SK-N-SH treated with all-trans-retinoic acid at 6 μM for 48 hours (cell line): ENCODE results near the gene NKX2-4.

Experiments used
- ATAC-seq: fragments of 200-7000 bp; cut with Tn5 transposase; 3 replicates; pipeline ENCODE4 v1.9.1; 2020; ENCODE audit warnings: mild to moderate bottlenecking, moderate library complexity
- ARNTL ChIP-seq: fragments of 450-650 bp; formaldehyde crosslinking; IDR thresholded peaks from 2 replicates; pipeline ENCODE4 v1.5.0; 2020; ENCODE audit warnings: low read depth, mild to moderate bottlenecking, moderate library complexity, borderline replicate concordance
- BACH2 ChIP-seq: fragments of 250-450 bp; sonication (Bioruptor Pico); IDR thresholded peaks from 2 replicates; pipeline ENCODE4 v1.9.0; 2021; ENCODE audit warnings: mild to moderate bottlenecking, borderline replicate concordance
- CREB5 ChIP-seq: fragments of 250-450 bp; sonication (Bioruptor Pico); IDR thresholded peaks from 2 replicates; pipeline ENCODE4 v1.5.1; 2020; ENCODE audit warnings: low read depth, mild to moderate bottlenecking, moderate library complexity
- CSDC2 ChIP-seq: fragments of 250-450 bp; sonication (Bioruptor Pico); IDR thresholded peaks from 2 replicates; pipeline ENCODE4 v1.5.0; 2020; ENCODE audit warnings: mild to moderate bottlenecking, moderate library complexity
- ESRRG ChIP-seq: fragments of 250-450 bp; sonication (Bioruptor Pico); IDR thresholded peaks from 2 replicates; pipeline ENCODE4 v1.6.1; 2021; ENCODE audit warnings: mild to moderate bottlenecking
- GLIS3 ChIP-seq: fragments of 250-450 bp; sonication (Bioruptor Pico); IDR thresholded peaks from 2 replicates; pipeline ENCODE4 v1.5.0; 2020; ENCODE audit warnings: mild to moderate bottlenecking, moderate library complexity
- ISL1 ChIP-seq: fragments of 250-450 bp; sonication (Bioruptor Pico); IDR thresholded peaks from 2 replicates; pipeline ENCODE4 v2.1.2; 2022; ENCODE audit warnings: mild to moderate bottlenecking, moderate library complexity
- OSR1 ChIP-seq: fragments of 250-450 bp; sonication (Bioruptor Pico); IDR thresholded peaks from 2 replicates; pipeline ENCODE4 v1.8.0; 2022; ENCODE audit warnings: moderate library complexity, mild to moderate bottlenecking, inconsistent platforms
- PATZ1 ChIP-seq: fragments of 250-450 bp; sonication (Bioruptor Pico); IDR thresholded peaks from 2 replicates; pipeline ENCODE4 v1.8.0; 2020; ENCODE audit warnings: mild to moderate bottlenecking, moderate library complexity, borderline replicate concordance
- POU6F1 ChIP-seq: fragments of 250-450 bp; sonication (Bioruptor Pico); IDR thresholded peaks from 2 replicates; pipeline ENCODE4 v1.8.0; 2021; ENCODE audit warnings: low read depth, mild to moderate bottlenecking, moderate library complexity, borderline replicate concordance
- PPARA ChIP-seq: fragments of 250-450 bp; sonication (Bioruptor Pico); IDR thresholded peaks from 2 replicates; pipeline ENCODE4 v1.5.0; 2020; ENCODE audit warnings: mild to moderate bottlenecking, borderline replicate concordance
- SNAI2 ChIP-seq: fragments of 250-450 bp; sonication (Bioruptor Pico); IDR thresholded peaks from 2 replicates; pipeline ENCODE4 v1.5.0; 2020; ENCODE audit warnings: mild to moderate bottlenecking, moderate library complexity
- TCF4 ChIP-seq: fragments of 250-450 bp; sonication (Bioruptor Pico); IDR thresholded peaks from 2 replicates; pipeline ENCODE4 v1.8.0; 2021; ENCODE audit warnings: mild to moderate bottlenecking, moderate library complexity, borderline replicate concordance
- TOX ChIP-seq: fragments of 250-450 bp; sonication (Bioruptor Pico); IDR thresholded peaks from 2 replicates; pipeline ENCODE4 v1.8.0; 2021; ENCODE audit warnings: mild to moderate bottlenecking, moderate library complexity, borderline replicate concordance
- ZFP3 ChIP-seq: fragments of 250-450 bp; sonication (Bioruptor Pico); IDR thresholded peaks from 2 replicates; pipeline ENCODE4 v1.5.0; 2020; ENCODE audit warnings: mild to moderate bottlenecking, moderate library complexity
- ZFP30 ChIP-seq: fragments of 450-650 bp; formaldehyde crosslinking; IDR thresholded peaks from 2 replicates; pipeline ENCODE4 v1.5.0; 2022; ENCODE audit warnings: mild to moderate bottlenecking, moderate library complexity
- ZNF565 ChIP-seq: fragments of 450-650 bp; formaldehyde crosslinking; conservative IDR thresholded peaks from 2 replicates; pipeline ENCODE4 v1.5.0; 2020; ENCODE audit warnings: low read depth, mild to moderate bottlenecking, moderate library complexity
- ZNF8 ChIP-seq: fragments of 450-650 bp; formaldehyde crosslinking; IDR thresholded peaks from 2 replicates; pipeline ENCODE4 v1.5.0; 2020; ENCODE audit warnings: mild to moderate bottlenecking, moderate library complexity
- TF ChIP-seq, protein P1 (sequence below): fragments of 250-450 bp; sonication (Bioruptor Pico); IDR thresholded peaks from 2 replicates; pipeline ENCODE4 v1.5.0; 2020; ENCODE audit warnings: mild to moderate bottlenecking, moderate library complexity
- TF ChIP-seq, protein P2 (sequence below): fragments of 250-450 bp; sonication (Bioruptor Pico); IDR thresholded peaks from 2 replicates; pipeline ENCODE4 v1.5.1; 2021; ENCODE audit warnings: mild to moderate bottlenecking, moderate library complexity

NKX2-4 gene

GRCh38 chr20:21356386-21356785 lies 40.9 kb downstream of the NKX2-4 start:
- no peak for ATAC-seq

DNA sequence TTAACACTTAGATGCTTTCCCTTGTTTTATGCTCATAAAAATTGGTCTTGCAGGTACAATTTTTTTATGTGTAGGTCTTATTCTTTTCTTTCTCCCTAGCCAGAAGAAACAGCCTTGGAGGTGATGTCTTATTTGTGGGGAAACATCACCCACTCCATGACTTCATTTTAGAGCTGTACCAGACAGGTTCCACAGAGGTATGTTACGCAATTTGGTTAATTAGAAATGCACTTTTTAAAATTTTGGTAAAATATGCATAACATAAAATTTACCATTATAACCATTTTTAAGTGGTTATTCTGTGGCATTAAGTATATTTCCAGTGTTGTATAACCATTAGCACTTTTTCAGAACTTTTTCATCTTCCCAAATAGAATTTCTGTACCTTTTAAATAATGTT lies 41.3 kb downstream of the NKX2-4 start:
- no peak for TF ChIP-seq ZFP30 (CRISPR knock-in tag)
- TF ChIP-seq TCF4 (CRISPR knock-in tag): no peak
- no peak for TF ChIP-seq BACH2 (CRISPR knock-in tag)
- TF ChIP-seq, protein P1, sequence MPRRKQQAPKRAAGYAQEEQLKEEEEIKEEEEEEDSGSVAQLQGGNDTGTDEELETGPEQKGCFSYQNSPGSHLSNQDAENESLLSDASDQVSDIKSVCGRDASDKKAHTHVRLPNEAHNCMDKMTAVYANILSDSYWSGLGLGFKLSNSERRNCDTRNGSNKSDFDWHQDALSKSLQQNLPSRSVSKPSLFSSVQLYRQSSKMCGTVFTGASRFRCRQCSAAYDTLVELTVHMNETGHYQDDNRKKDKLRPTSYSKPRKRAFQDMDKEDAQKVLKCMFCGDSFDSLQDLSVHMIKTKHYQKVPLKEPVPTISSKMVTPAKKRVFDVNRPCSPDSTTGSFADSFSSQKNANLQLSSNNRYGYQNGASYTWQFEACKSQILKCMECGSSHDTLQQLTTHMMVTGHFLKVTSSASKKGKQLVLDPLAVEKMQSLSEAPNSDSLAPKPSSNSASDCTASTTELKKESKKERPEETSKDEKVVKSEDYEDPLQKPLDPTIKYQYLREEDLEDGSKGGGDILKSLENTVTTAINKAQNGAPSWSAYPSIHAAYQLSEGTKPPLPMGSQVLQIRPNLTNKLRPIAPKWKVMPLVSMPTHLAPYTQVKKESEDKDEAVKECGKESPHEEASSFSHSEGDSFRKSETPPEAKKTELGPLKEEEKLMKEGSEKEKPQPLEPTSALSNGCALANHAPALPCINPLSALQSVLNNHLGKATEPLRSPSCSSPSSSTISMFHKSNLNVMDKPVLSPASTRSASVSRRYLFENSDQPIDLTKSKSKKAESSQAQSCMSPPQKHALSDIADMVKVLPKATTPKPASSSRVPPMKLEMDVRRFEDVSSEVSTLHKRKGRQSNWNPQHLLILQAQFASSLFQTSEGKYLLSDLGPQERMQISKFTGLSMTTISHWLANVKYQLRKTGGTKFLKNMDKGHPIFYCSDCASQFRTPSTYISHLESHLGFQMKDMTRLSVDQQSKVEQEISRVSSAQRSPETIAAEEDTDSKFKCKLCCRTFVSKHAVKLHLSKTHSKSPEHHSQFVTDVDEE (CRISPR knock-in tag): no peak
- no peak for TF ChIP-seq ESRRG (CRISPR knock-in tag)
- no peak for TF ChIP-seq PPARA
- TF ChIP-seq, protein P2, sequence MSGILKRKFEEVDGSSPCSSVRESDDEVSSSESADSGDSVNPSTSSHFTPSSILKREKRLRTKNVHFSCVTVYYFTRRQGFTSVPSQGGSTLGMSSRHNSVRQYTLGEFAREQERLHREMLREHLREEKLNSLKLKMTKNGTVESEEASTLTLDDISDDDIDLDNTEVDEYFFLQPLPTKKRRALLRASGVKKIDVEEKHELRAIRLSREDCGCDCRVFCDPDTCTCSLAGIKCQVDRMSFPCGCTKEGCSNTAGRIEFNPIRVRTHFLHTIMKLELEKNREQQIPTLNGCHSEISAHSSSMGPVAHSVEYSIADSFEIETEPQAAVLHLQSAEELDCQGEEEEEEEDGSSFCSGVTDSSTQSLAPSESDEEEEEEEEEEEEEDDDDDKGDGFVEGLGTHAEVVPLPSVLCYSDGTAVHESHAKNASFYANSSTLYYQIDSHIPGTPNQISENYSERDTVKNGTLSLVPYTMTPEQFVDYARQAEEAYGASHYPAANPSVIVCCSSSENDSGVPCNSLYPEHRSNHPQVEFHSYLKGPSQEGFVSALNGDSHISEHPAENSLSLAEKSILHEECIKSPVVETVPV (CRISPR knock-in tag): no peak
- no peak for ATAC-seq

More at GRCh38 chr20:21356386-21356785, 40.9 kb downstream of the NKX2-4 start:
- TF ChIP-seq ISL1 (CRISPR knock-in tag) (no peak), GLIS3 (CRISPR knock-in tag) (no peak), ZNF8 (CRISPR knock-in tag) (no peak), ESRRG (CRISPR knock-in tag) (no peak), CREB5 (CRISPR knock-in tag) (no peak), POU6F1 (CRISPR knock-in tag) (no peak), OSR1 (CRISPR knock-in tag) (no peak), ZNF565 (CRISPR knock-in tag) (no peak), ZFP3 (CRISPR knock-in tag) (no peak), SNAI2 (CRISPR knock-in tag) (no peak), PPARA (no peak)
- TF ChIP-seq, protein P2 (CRISPR knock-in tag): no peak

DNA sequence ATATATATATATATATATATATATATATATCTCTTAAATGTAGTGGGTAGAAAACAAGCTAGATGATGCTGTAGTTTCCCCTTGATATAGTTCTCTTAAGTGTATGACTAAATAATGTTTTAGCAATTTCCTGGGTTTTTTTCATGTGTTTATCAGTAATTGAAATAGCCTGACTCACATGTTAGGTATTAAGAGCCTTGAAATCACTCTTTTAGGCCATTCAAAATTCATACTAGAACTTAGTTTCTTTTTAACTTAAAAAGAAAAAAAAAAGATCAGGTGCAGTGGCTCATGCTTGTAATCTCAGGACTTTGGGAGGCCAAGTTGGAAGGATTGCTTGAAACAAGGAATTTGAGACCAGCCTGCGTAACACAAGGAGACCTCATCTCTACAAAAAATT lies 44.1 kb downstream of the NKX2-4 start:
- no peak for ATAC-seq
- TF ChIP-seq ZNF565 (CRISPR knock-in tag) (no peak), CREB5 (CRISPR knock-in tag) (no peak), ISL1 (CRISPR knock-in tag) (no peak), ZFP3 (CRISPR knock-in tag) (no peak), PPARA (no peak), ESRRG (CRISPR knock-in tag) (no peak), GLIS3 (CRISPR knock-in tag) (no peak), ZNF8 (CRISPR knock-in tag) (no peak), OSR1 (CRISPR knock-in tag) (no peak), PATZ1 (CRISPR knock-in tag) (no peak), BACH2 (CRISPR knock-in tag) (no peak), TOX (CRISPR knock-in tag) (no peak), CSDC2 (CRISPR knock-in tag) (no peak), ZFP30 (CRISPR knock-in tag) (no peak), SNAI2 (CRISPR knock-in tag) (no peak), ARNTL (no peak)
- TF ChIP-seq, protein P2 (CRISPR knock-in tag): no peak
